RWPE2 (cell line): ENCODE results near the gene FXN.

Experiments
- ATAC-seq: fragments of 200-7000 bp; cut with Tn5 transposase; 3 replicates; pipeline ENCODE4 v1.9.1; 2021; ENCODE audit warnings: low read depth
- DNase-seq: peaks from one replicate; pipeline ENCODE4 v3.0.0-alpha.2; 2020; ENCODE audit warnings: low spot score
- H3K27ac ChIP-seq: fragments of 450-650 bp; 2 replicates; pipeline ENCODE4 v1.5.1; 2017; ENCODE audit warnings: mild to moderate bottlenecking; ENCODE audit not compliant: poor library complexity, severe bottlenecking
- H3K27me3 ChIP-seq: fragments of 250-450 bp; sonication (Bioruptor Pico); 2 replicates; pipeline ENCODE4 v1.5.1; 2021; ENCODE audit warnings: mild to moderate bottlenecking, moderate library complexity; ENCODE audit not compliant: insufficient read depth, poor library complexity, severe bottlenecking
- H3K36me3 ChIP-seq: fragments of 250-450 bp; sonication (Bioruptor Pico); 2 replicates; pipeline ENCODE4 v1.5.1; 2020; ENCODE audit warnings: low read depth, mild to moderate bottlenecking, moderate library complexity
- H3K4me1 ChIP-seq: fragments of 250-450 bp; sonication (Bioruptor Pico); 2 replicates; pipeline ENCODE4 v1.5.1; 2021; ENCODE audit warnings: mild to moderate bottlenecking, moderate library complexity; ENCODE audit not compliant: insufficient read depth, poor library complexity, severe bottlenecking
- H3K4me3 ChIP-seq: fragments of 250-450 bp; sonication (Bioruptor Pico); 2 replicates; pipeline ENCODE4 v1.5.1; 2021; ENCODE audit warnings: mild to moderate bottlenecking, moderate library complexity; ENCODE audit not compliant: severe bottlenecking
- H3K9me3 ChIP-seq: fragments of 250-450 bp; sonication (Bioruptor Pico); 2 replicates; pipeline ENCODE4 v1.5.1; 2021; ENCODE audit warnings: mild to moderate bottlenecking, moderate library complexity; ENCODE audit not compliant: severe bottlenecking
- CTCF ChIP-seq: fragments of 450-650 bp; IDR thresholded peaks from one replicate; pipeline ENCODE4 v1.5.1; 2017; ENCODE audit warnings: mild to moderate bottlenecking, moderate library complexity; ENCODE audit not compliant: poor library complexity, severe bottlenecking

FXN gene

GRCh38 chr9:69070201-69070600, 34.6 kb downstream of the FXN start:
- no peak for TF ChIP-seq CTCF
- H3K4me1 ChIP-seq: no peaks in the 10 kb centered on the region
- ATAC-seq (no peak), DNase-seq (no peak)
- no peaks in the 10 kb centered on the region for H3K9me3 ChIP-seq
- no peak overlapping the region for H3K4me3 ChIP-seq
- no peaks in the 10 kb centered on the region for H3K27me3 ChIP-seq
- H3K36me3 ChIP-seq: no peaks in the 10 kb centered on the region; the same call in 1 of the 2 replicates
- H3K27ac ChIP-seq: no peak overlapping the region

- Histone ChIP-seq H3K9me3 (no peaks in the 10 kb centered on the region), H3K27ac (no peak overlapping the region), H3K4me1 (no peaks in the 10 kb centered on the region), H3K36me3 (no peaks in the 10 kb centered on the region; the same call in 1 of the 2 replicates), H3K4me3 (no peak overlapping the region), H3K27me3 (no peaks in the 10 kb centered on the region)
- no peak for DNase-seq
- no peak for TF ChIP-seq CTCF
- ATAC-seq: no peak
These were observed 35.5 kb downstream of the FXN start for GRCh38 chr9:69071059-69071458.

GRCh38 chr9:69073103-69073502, 37.6 kb downstream of the FXN start:
- Histone ChIP-seq H3K9me3 (no peaks in the 10 kb centered on the region), H3K27ac (no peak overlapping the region), H3K4me1 (no peaks in the 10 kb centered on the region), H3K36me3 (no peaks in the 10 kb centered on the region; the same call in 1 of the 2 replicates), H3K4me3 (no peak overlapping the region), H3K27me3 (no peaks in the 10 kb centered on the region)
- no peak for ATAC-seq
- no peak for TF ChIP-seq CTCF
- DNase-seq: no peak

GRCh38 chr9:69074801-69075200, 39.2 kb downstream of the FXN start:
- DNase-seq (no peak), ATAC-seq (no peak)
- H3K27ac ChIP-seq: no peak overlapping the region
- H3K36me3 ChIP-seq: no peaks in the 10 kb centered on the region; the same call in 1 of the 2 replicates
- H3K4me1 ChIP-seq: no peaks in the 10 kb centered on the region
- no peak for TF ChIP-seq CTCF
- H3K27me3 ChIP-seq: no peaks in the 10 kb centered on the region
- H3K9me3 ChIP-seq: no peaks in the 10 kb centered on the region
- H3K4me3 ChIP-seq: no peak overlapping the region

GRCh38 chr9:69076550-69076949, 41.0 kb downstream of the FXN start:
- ATAC-seq: no peak
- Histone ChIP-seq H3K36me3 (no peaks in the 10 kb centered on the region; the same call in 1 of the 2 replicates), H3K9me3 (no peaks in the 10 kb centered on the region), H3K4me3 (no peak overlapping the region), H3K4me1 (no peaks in the 10 kb centered on the region), H3K27me3 (no peaks in the 10 kb centered on the region), H3K27ac (no peak overlapping the region)
- DNase-seq: no peak
- TF ChIP-seq CTCF: no peak
